Ovary (tissue), 3 donors: ENCODE results near the gene PRELID2.

Source experiments
- POLR2A ChIP-seq: fragments of 450-650 bp; IDR thresholded peaks from one replicate; pipeline ENCODE4 v1.6.1; 2017; ENCODE audit warnings: antibody characterized with exemption, mild to moderate bottlenecking, moderate library complexity
- TF ChIP-seq, protein P1 (sequence below), 3 donors: fragments of 450-650 bp in 2 of 3; fragments of 200-600 bp in 1 of 3; IDR thresholded peaks; one replicate each; pipeline versions ENCODE4 v1.5.1 to v1.8.0; 2016 to 2022; ENCODE audit warnings: antibody characterized with exemption in 3 of 3, mild to moderate bottlenecking in 1 of 3
- donor health status: DM: no; HTN: no; CAD: no.

DNA sequence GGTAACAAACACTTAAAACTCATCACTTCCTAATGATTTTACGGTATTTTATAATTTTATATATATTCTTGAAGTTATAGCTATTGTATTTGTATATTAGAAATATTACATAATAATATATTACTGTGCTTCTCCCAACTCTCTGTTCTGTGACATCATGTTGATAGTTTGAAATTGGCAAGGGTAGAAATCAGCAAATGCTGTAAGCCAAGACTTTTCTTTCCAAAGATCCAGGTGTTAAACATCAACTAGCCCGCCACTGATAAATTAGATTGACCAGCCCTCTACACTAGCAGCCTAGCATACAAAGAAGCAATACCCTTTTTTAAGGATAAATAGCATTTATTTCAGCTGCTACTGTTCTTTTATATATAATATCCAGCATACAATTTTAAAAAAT, 122.9 kb downstream of the PRELID2 start:
- no peak for TF ChIP-seq POLR2A
- TF ChIP-seq, protein P1, sequence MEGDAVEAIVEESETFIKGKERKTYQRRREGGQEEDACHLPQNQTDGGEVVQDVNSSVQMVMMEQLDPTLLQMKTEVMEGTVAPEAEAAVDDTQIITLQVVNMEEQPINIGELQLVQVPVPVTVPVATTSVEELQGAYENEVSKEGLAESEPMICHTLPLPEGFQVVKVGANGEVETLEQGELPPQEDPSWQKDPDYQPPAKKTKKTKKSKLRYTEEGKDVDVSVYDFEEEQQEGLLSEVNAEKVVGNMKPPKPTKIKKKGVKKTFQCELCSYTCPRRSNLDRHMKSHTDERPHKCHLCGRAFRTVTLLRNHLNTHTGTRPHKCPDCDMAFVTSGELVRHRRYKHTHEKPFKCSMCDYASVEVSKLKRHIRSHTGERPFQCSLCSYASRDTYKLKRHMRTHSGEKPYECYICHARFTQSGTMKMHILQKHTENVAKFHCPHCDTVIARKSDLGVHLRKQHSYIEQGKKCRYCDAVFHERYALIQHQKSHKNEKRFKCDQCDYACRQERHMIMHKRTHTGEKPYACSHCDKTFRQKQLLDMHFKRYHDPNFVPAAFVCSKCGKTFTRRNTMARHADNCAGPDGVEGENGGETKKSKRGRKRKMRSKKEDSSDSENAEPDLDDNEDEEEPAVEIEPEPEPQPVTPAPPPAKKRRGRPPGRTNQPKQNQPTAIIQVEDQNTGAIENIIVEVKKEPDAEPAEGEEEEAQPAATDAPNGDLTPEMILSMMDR (IDR thresholded peaks at IDR 0.05) = no peak
